Stimulated activated CD8-positive, alpha-beta memory T cell treated with anti-CD3 and anti-CD28 coated beads, Interleukin-7, amount 100 ng/mL, for 48 hours (primary cell): ENCODE results near the gene MDH1.
"Not testable (repeated sequence)": the region's sequence is repeated elsewhere in the genome, so short reads cannot be mapped to it uniquely, and the experiment has no call there.

Experiments used
- DNase-seq, 2 donors: peaks; one replicate each; pipeline ENCODE4 v3.0.0-alpha.2; 2020; ENCODE audit warnings: low read depth in 1 of 2; ENCODE audit errors: extremely low read depth in 1 of 2

The MDH1 gene

GRCh38 chr2:63587814-63588384 is 864 bp upstream of the MDH1 start:
- DNase-seq = no peak

DNA sequence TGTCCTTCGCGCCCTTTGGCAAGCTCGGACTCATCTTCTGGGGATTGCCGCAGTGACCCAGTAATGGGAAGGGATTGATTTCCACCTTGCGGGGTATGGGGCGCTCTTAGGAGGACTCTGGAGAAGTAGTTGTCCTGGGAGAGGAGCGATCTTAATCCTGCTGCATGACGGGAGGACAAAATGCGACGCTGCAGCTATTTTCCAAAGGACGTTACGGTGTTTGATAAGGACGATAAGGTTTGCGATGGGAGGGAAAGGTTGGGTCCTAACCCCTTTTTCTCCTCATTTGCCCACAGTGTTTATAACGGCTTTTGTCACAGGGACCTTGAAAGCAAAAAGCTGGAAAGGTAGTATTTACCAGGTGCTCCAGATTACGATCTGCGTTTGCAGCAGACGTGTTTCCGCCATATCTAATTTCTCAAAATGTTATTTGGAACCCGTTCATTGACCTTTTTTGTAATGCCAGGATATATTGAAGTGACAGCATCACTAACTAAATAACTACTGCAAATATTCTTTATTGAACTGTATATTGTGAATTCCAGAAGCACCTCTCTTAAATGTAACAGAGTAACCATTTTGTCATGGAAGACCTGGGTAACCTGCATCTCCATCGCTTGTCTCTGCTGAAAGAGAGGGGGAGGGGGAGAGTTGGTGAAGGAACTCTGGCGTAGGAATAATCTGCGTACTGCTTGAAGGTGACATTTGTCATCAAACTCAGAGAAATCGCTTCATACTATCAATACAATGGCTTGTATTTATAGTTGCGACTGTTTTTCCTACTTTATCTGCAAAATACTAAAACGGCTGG is 590 bp downstream of the MDH1 start:
- DNase-seq = no peak

DNA sequence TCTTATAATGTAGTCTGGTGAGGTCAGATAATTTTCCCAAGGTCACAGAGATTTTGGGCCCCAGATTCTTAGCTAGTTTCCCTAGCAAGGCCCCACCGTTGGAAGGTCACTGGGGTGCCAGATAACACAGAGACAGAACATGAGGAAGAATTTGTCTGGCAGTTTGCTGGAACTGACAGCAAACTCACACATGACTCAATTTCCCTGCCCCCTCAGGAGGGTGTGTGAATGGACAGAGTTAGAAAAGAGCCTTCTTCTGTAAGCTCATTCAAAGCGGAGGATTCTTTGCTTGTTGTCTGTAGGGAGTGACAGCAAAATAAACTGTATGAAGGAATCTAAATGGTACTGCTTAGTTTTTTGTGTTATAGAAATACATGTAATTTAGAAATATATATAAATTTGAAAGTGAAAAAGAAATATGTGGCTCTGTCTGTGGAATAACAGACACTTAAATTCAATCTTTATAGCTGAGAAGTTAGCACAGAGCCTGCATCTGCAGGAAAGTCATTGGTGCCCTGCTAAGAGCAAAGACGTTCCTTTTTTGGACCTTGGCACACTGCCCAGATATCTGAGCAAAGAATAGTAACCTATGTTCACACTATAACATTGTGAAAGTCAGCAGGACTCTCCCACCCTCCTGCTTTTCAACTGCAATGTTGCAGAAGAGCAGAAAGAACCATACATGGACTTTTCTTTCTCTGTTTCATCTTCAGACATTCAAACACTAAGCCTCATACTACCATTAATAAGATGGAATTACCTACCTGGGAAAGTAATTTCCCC is 2.1 kb downstream of the MDH1 start:
- DNase-seq = no peak

- no peak for DNase-seq
Measured at GRCh38 chr2:63591566-63592175, 2.9 kb downstream of the MDH1 start.

DNA sequence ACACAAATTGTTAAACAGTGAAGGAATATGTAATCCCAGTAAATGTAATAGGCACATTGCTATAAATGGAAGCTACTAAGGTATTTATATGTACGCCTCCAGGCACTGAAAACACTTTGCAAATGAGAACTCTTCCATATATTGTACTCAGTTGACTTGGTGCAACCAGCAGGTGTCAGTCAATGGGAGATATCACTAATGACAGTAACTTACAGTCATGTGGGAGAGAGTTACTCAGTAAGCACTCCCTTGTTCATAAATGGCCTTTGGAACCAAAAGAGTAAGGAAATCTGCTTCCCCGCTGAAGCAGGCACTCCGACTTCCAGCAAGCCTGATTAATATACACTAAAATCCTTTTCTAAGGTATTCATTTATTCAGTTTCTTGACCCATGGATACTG is 5.9 kb downstream of the MDH1 start:
- no peak for DNase-seq

GRCh38 chr2:63596401-63596883 is 7.7 kb downstream of the MDH1 start:
- no peak for DNase-seq

- DNase-seq = no peak
Measured at GRCh38 chr2:63598981-63599380, 10.2 kb downstream of the MDH1 start.

GRCh38 chr2:63600881-63601460 is 12.2 kb downstream of the MDH1 start:
- no peak for DNase-seq

- DNase-seq = no peak
Measured at GRCh38 chr2:63604666-63605065, 15.9 kb downstream of the MDH1 start.

DNA sequence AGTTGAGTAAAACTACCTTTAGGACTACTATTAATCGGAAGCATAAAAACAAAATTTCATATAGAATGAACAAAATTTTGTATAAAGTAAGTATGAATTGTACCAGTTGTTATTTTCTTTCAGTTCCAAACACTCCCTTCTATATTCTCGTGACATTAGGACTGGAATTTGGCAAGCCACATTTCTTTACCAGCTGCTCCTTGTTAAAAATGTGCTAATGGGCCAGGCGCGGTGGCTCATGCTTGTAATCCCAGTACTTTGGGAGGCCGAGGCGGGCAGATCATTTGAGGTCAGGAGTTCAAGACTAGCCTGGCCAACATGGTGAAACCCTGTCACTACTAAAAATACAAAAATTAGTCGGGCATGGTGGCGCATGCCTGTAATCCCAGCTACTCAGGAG is 20.1 kb downstream of the MDH1 start:
- DNase-seq = not testable (repeated sequence)

- no peak for DNase-seq
Measured at GRCh38 chr2:63610525-63610924, 21.8 kb downstream of the MDH1 start.

DNA sequence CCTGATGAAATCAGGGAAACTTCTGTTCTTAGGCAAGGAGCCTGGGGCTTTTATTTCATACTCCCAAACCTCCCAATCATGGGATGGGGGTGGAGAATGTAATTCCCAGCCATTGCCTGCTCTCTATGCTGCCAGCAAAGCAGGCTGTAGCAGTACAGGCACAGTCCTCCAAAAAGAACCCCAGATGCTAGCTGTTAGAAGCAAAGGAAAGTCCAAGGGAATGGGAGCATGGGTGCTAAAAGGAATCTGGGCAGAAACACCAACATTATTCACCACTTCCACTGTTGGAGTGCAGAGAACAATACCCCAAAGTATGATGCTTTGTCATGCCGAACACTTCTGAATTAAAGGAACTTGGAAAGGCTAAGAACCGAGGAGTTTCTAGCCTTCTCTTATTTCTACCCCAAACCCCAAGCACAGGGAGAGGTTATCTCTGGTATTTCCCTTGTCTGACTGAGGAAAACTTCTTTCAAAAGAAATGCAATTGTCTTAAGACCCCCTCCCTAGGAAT is 24.7 kb downstream of the MDH1 start:
- no peak for DNase-seq

- DNase-seq = no peak
Measured at GRCh38 chr2:63614448-63614968, 25.7 kb downstream of the MDH1 start.

DNA sequence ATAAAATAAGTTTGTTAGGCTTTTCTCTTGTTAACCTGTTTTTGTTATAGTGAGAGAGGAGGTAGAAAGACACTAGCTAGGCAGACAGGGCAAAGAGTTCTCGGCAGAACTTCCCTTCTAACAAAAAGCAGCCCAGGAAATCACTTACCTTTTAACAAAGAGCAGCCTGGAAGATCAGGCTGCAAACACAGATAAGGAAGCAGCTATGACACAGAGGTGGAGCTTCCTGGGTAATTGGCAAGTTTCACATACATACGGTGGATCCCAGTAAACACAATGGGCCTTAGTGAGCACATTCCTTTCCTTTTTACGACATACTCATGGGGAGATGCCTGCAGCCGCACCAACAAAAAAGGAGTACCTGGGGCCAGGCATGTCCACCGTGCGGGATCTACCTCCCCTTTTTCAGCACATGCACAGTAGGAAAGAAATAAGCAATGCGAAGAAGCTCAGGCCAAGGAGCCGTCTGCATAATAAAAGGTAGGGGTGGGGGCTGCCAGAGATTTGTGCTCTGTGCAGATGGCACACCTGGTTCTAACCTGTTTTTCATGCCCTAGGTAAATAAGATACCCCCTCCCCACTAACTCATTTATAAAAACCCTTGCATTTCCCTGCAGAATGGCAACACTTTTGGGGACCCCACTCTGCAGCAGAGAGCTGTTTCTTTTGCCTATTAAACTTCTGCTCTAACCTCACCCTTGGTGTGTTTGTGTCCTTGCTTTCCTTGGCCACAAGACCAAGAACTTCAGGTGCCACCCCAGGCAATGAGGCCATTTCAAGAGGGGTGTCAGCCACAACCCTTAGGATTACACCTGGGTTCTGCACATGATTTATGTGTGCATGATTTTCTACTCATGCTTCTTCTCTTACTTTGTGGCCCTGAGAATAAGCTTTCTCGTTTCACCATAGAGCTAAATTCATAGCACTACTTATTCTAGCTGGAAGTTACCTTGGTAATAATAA is 26.5 kb downstream of the MDH1 start:
- DNase-seq = no peak

- DNase-seq = no peak
Measured at GRCh38 chr2:63617366-63617765, 28.6 kb downstream of the MDH1 start.

DNA sequence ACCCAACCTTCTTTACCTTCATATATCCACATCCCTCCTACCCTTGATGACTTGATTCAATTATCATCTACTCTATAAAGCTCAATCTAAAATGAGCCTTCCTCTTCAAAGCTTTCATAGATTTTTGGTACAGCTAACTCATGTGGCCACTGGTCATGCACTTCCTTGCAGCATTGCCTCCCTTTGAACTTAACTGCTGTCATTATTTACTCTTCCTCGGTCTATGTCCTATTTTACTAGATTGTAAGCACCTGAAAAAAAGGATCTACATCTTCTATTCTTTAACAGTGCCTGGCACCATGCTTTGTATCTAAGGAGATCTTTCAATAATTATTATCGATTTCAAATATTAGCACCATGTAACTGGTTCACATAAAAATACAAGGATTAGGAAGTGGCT is 30.6 kb downstream of the MDH1 start:
- DNase-seq = no peak

DNA sequence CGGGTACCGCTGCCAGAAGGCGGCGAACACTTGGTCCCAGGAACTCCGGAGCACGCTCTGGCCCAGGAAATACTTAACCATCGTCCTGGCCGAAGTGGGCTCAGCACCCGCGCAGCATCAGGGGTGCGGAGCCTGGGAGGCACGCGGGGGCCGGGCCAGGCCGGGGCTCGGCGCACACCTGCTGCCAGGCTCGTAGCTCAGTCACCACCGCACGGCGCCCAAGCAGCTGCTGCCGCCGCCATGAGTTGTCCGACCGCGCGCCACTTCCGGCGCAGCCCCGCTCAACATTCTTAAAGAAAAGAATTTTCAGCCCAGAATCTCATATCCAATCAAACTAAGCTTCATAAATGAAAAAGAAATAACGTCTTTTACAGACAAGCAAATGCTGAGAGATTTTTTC is 34.0 kb downstream of the MDH1 start:
- no peak for DNase-seq

DNA sequence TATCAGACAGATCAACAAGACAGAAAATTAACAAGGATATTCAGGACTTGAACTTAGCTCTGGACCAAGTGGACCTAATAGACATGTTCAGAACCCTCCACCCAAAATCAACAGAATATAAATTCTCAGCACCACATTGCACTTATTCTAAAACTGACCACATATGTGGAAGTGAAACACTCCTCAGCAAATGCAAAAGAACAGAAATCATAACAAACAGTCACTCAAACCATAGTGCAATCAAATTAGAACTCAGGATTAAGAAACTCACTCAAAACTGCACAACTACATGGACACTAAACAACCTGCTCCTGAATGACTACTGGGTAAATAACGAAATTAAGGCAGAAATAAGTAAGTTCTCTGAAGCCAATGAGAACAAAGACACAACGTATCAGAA is 35.0 kb downstream of the MDH1 start:
- DNase-seq = not testable (repeated sequence)

DNA sequence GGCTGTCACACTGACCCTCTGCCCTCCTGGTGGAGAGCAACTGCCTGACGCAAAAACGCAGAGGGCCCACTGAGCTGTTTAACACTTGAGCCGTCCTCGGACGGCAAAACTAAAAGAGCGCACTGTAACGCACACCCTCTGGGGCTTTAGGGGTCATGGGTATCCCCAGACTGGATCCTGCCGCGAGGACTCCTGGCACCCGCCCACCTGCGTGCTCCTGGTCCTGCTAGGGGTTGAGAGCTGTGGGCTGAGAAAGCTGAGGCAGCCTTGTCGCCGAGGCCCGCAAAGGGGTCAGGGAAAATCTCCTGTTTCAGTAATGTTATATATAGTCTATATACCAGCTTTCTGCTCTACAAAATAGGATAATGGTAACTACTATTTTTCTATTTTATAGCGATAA is 39.1 kb downstream of the MDH1 start:
- no peak for DNase-seq
